ENCODE measurements around the gene PTCRA.
"Not testable (repeated sequence)": the region's sequence is repeated elsewhere in the genome, so short reads cannot be mapped to it uniquely, and the experiment has no call there.

The PTCRA gene

GRCh38 chr6:42915732-42916131, at the start of gene PTCRA:
Gene PTCRA, plus strand, starts transcription at chr6:42916053. Its CDS starts 17 bp downstream, at chr6:42916070.
- in situ Hi-C loops (cut with MboI; ENCODE audit: low sequenced_read_pairs): no loop called here

GRCh38 chr6:42870145-42870936, 45.5 kb upstream of the PTCRA start:
- in situ Hi-C loops (cut with MboI; ENCODE audit: low sequenced_read_pairs): no loop called here

- in situ Hi-C loops (cut with MboI; ENCODE audit: low sequenced_read_pairs): no loop called here
These were observed 44.1 kb upstream of the PTCRA start for GRCh38 chr6:42871711-42872110.

- in situ Hi-C loops (cut with MboI; ENCODE audit: low sequenced_read_pairs): no loop called here
These were observed 42.5 kb upstream of the PTCRA start for GRCh38 chr6:42873313-42873712.

GRCh38 chr6:42877695-42878094, 38.2 kb upstream of the PTCRA start:
- in situ Hi-C loops (cut with MboI; ENCODE audit: low sequenced_read_pairs): no loop called here

GRCh38 chr6:42879372-42880239, 36.2 kb upstream of the PTCRA start, which contains the start of gene RPL7L1:
Gene RPL7L1, plus strand, starts transcription at chr6:42879616. Its CDS starts 295 bp downstream, at chr6:42879911.
- in situ Hi-C loops (cut with MboI; ENCODE audit: low sequenced_read_pairs): no loop called here

- in situ Hi-C loops (cut with MboI; ENCODE audit: low sequenced_read_pairs): not testable (repeated sequence)
These were observed 35.5 kb upstream of the PTCRA start for GRCh38 chr6:42880240-42880817.

- in situ Hi-C loops (cut with MboI; ENCODE audit: low sequenced_read_pairs): not testable (repeated sequence)
These were observed 35.0 kb upstream of the PTCRA start for GRCh38 chr6:42880871-42881270.

GRCh38 chr6:42885702-42886101, 30.2 kb upstream of the PTCRA start:
- in situ Hi-C loops (cut with MboI; ENCODE audit: low sequenced_read_pairs): no loop called here

GRCh38 chr6:42888201-42888600, 27.7 kb upstream of the PTCRA start:
- in situ Hi-C loops (cut with MboI; ENCODE audit: low sequenced_read_pairs): not testable (repeated sequence)

- in situ Hi-C loops (cut with MboI; ENCODE audit: low sequenced_read_pairs): no loop called here
These were observed 26.0 kb upstream of the PTCRA start for GRCh38 chr6:42889815-42890214.

- in situ Hi-C loops (cut with MboI; ENCODE audit: low sequenced_read_pairs): no loop called here
These were observed 25.3 kb upstream of the PTCRA start for GRCh38 chr6:42890311-42891198.

GRCh38 chr6:42891199-42891722, 24.6 kb upstream of the PTCRA start:
- in situ Hi-C loops (cut with MboI; ENCODE audit: low sequenced_read_pairs): no loop called here

- in situ Hi-C loops (cut with MboI; ENCODE audit: low sequenced_read_pairs): not testable (repeated sequence)
These were observed 21.6 kb upstream of the PTCRA start for GRCh38 chr6:42894041-42894828.

- in situ Hi-C loops (cut with MboI; ENCODE audit: low sequenced_read_pairs): no loop called here
These were observed 19.6 kb upstream of the PTCRA start for GRCh38 chr6:42896178-42896719.

- in situ Hi-C loops (cut with MboI; ENCODE audit: low sequenced_read_pairs): no loop called here
These were observed 16.9 kb upstream of the PTCRA start for GRCh38 chr6:42898891-42899361.

- in situ Hi-C loops (cut with MboI; ENCODE audit: low sequenced_read_pairs): no loop called here
These were observed 16.0 kb upstream of the PTCRA start for GRCh38 chr6:42899871-42900270.

GRCh38 chr6:42901538-42901957, 14.3 kb upstream of the PTCRA start:
- in situ Hi-C loops (cut with MboI; ENCODE audit: low sequenced_read_pairs): no loop called here
